Stromal cell of bone marrow (primary cell): ENCODE data around the gene UBXN10.

Experiments
- DNase-seq: peaks from one replicate; pipeline ENCODE4 v3.0.0-alpha.2; 2012; ENCODE audit warnings: low read depth

UBXN10 gene

DNA sequence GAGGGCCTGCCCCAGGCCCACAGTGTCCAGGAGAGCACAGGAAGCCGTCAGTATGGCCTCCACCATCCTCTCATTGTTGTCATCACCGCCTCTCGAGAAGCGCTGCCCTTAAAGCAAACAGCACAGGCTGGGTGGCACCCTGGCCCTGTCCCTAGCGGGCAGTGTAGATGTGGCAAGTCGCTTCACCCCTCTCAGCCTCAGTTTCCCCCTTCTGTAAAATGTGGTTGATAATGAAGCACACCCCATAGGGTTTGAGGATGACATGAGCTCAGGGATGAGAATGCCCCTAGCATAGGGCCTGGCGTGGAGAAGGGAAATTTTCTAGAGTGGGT lies 33.3 kb upstream of the UBXN10 start:
- DNase-seq, result no peak

GRCh38 chr1:20153000-20153418 lies 32.9 kb upstream of the UBXN10 start:
- DNase-seq, result no peak

DNA sequence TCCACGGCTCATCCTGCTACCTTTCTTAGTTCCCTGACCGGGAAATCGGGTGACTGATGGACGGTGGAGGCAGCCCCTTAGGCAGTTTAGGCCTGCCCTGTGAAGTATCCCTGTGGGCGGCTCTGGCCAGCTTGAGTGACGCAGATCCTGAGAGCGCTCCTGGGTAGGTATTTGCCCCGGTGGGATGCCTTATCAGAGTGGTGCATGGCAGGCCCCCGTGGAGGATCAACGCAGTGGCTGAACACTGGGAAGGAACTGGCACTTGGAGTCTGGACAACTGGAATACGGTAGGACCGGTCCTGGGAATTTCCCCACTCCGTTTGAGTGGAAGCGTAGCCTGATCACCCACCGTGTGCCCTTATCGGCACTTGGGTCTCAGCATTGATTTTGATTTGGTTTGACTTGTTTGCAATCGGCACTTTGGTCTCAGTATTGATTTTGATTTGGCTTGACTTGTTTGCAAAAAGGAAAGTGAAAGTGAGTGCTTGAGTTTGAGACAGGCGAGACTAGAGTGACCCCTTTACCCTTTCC lies 31.5 kb upstream of the UBXN10 start:
- no peak for DNase-seq

GRCh38 chr1:20158358-20159070 lies 27.4 kb upstream of the UBXN10 start:
- DNase-seq, result no peak

DNA sequence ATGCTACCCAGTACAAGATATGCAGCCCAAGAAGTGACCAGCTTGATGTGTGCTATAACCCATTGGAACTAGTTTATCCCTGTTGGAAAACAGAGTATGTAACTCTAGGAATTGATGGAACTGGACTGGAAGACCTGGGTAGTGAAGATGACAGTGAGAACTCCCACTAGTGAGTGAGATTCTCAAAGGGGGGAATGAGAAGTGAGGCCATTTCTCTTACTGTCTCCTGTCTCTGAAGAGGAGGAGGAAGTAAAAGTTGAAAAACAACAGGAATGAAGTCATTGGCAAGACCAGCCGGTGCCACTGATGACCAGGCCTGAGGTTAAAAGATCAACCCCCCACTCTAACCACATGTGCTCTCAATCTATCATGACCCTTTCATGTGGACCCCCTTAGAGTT lies 25.9 kb upstream of the UBXN10 start:
- DNase-seq, result no peak

- DNase-seq, result no peak
Measured at GRCh38 chr1:20164694-20165202, 21.1 kb upstream of the UBXN10 start.

DNA sequence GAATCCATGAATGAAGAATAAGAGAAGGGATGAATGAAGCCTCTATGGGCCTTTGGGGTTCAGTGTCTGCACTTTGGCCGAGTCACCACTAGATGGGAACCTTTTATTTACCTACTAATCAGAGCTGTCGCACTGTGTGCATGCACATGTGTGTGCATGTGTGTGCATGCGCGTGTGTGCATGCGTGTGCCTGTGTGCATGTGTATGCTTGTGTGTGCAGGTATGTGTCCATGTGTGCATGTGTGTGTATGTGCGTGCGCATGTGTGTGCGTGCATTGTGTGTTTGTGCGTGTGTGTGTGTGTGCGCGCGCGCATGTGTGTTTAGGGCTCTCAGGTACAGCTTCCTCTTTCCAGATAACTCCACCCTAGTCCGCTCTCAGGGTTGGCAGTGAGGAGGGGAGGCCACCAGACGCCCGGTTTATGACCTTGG lies 20.4 kb upstream of the UBXN10 start:
- DNase-seq, result no peak

DNA sequence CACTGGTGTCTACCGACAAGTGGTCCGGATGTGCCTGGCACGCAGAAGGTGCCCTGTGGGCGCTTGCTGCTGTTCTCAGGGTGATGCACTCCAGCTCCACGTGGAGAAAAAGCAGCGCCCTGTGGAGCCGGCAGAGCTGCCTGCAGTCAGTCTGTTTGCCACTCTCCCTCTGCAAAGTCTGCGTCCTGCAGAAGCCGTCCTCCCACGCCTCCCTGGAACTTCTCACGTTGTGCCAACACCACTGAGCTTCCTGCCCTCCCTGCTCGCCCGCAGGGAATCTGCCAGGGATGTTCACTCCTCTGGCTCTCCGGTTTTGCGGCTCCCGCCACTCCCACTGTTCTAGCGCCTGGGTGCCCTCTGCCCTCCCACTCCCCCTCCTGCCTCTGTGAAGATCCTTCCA lies 19.8 kb upstream of the UBXN10 start:
- DNase-seq, result no peak

GRCh38 chr1:20167126-20167525 lies 18.8 kb upstream of the UBXN10 start:
- no peak for DNase-seq

- DNase-seq, result no peak
Measured at GRCh38 chr1:20168564-20169491, 17.1 kb upstream of the UBXN10 start.

- no peak for DNase-seq
Measured at GRCh38 chr1:20169932-20170331, 16.0 kb upstream of the UBXN10 start.

DNA sequence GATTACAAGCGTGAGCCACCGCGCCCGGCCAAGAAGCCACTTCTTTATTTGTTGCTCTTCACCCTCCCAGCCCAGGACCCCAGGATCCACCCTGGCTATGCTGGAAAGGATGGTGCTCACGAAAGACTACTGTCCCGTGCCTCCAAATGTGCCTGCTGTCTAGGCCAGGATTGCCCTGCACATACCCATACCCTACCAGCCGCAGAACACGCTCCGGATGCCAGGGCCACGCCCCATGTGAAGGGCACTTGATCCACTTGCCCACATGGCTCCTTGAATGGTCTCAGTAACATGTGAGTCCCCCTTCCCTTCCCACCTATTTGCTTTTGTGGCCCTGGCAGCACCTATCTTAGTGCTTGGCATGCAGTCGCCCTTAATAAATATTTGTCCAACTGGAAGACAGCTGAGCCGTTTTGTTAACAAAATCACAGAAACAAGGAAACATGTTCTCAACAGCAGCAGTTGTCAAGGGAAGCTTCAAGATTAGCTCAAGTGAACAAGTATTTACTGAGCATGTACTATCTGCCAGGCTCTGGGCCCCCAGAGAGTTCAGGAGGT lies 13.8 kb upstream of the UBXN10 start:
- DNase-seq, result no peak

- no peak for DNase-seq
Measured at GRCh38 chr1:20174937-20175666, 10.8 kb upstream of the UBXN10 start.

- DNase-seq, result no peak
Measured at GRCh38 chr1:20178634-20179370, 7.1 kb upstream of the UBXN10 start.

DNA sequence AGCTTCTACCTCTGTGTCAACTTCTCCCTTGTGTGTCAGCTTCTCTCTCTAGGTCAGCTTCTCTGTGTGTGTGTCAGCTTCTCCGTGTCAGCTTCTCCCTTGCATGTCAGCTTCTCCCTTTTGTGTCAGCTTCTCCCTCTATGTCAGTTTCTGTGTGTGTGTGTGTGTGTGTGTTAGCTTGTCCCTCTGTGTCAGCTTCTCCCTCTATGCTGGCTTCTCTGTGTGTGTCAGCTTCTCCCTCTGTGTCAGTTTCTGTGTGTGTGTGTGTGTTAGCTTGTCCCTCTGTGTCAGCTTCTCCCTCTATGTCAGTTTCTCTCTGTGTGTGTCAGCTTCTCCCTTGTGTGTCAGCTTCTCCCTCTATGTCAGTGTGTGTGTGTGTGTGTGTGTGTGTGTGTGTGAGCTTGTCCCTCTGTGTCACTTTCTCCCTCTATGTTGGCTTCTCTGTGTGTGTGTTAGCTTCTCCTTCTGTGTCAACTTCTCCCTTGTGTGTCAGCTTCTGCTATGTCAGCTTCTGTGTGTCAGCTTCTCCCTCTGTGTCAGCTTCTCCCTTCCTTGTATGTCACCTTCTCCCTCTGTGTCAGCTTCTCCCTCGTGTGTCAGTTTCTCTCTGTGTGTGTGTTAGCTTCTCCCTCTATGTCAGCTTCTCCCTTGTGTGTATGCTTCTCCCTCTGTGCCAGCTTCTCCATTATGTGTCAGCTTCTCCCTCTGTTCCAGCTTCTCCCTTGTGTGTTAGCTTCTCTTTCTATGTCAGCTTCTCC lies 6.3 kb upstream of the UBXN10 start:
- DNase-seq, result no peak

GRCh38 chr1:20180129-20180843 lies 5.6 kb upstream of the UBXN10 start:
- DNase-seq, result no peak

DNA sequence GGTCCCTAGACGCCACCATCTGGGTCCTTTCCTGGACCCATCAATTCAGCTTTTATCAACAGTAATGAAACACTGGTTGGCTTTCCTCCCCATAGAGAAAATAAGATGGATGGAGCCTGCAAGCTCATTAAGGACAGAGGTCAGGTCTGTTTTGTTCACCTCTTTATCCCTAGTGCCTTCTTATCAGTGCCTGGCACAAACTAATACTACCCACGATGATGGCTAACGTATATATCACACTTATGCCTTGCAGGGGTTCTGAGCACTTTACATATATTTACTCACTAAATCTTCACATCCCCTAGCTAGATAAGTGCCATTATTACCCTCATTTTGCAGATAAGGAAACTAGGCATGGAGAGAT lies 5.1 kb upstream of the UBXN10 start:
- DNase-seq, result no peak

DNA sequence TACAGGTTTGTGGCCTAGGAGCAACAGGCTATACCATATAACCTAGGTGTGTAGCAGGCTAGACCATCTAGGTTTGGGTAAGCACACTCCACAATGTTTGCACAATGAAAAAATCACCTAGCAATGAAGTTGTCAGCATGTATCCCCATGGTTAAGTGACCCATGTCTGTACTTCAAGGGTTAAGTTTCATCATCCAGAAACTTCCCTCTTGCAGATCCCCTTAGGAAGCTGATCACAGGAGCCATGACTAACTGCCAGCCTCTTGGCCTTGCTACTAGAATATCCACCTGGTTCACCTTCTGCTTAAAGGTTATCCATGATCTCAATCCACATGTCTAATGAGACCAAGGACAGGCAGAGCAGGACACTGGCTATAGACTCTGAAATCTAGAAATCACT lies 3.5 kb upstream of the UBXN10 start:
- no peak for DNase-seq

GRCh38 chr1:20183035-20183434 lies 2.9 kb upstream of the UBXN10 start:
- DNase-seq, result no peak
